Stimulated activated CD8-positive, alpha-beta memory T cell treated with anti-CD3 and anti-CD28 coated beads, Interleukin-4, amount 100 ng/mL, for 48 hours (primary cell): Measurements from ENCODE around the gene PPM1L.

Experiments
- DNase-seq: peaks from one replicate; pipeline ENCODE4 v3.0.0-alpha.2; 2020

Gene PPM1L

DNA sequence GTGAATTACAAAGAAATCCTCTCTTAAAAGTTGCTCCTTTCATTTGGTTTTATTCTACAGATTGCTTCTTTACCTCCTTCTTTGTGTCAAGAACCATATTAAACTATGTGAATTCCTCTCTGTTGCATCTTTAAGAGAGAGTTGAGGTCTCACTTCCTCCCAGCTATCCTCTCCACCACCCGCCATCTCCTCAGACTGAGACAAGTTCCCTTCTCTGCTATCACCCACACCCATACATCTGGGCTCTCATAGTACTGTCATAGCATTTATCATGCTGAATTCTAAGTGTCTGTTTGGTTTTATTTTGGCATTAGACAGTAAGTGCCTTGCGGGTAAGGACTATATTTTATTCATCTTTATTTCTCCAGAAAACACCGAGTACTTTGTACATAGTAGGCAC, 294.9 kb downstream of the PPM1L start:
- DNase-seq = no peak

DNA sequence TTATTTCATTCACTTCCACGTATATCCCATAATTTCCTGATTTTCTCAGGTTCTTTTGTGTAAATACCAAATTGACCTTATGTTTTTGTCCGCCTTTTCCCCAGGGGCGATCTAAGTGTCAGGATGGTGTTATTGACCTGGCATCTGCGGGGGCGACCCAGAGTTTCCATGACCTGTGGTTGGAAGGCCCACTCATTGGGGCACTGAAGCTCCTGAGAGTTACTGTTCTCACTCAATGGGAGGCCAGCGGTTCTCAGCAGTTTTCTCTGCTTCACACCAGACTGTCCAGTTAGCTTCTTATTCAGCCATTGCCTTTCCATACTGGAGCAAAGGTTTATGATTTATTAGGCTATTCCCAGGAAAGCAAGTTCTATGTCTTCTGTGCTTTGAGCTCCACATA, 295.8 kb downstream of the PPM1L start:
- no peak for DNase-seq

DNA sequence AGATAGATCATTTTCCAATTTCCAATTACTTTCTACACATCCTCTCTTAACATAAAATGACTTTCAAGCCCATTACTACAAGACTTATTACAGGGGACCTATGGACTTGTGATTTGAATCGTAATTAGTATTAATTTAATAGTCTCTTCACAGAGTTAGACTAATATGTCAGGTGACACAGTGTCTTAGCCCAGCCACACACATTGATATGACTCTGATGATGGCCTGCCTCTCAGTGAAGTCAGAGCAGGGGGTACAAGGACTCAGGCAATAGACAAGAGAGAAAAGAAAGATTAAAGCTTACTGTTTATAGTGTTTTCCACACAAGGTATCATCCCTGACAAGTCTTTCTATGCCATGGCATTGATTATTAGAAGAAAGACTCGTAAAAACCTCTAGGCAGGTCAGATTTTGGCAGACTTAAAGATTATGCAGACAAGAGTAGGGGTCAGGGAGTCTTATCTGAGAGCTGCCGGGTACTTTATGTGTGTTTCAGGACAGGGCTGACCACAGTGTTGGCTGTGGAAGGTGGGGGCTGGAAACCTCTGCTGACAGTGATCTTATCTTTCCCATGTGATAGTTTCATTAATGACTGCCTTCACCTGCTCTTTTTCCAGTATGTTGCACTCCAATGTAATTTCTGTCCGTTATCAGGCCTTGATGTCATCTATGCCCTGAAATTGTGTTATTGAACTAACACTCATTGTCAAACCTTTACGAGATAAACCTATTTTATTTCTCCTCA, 299.0 kb downstream of the PPM1L start:
- DNase-seq = no peak

DNA sequence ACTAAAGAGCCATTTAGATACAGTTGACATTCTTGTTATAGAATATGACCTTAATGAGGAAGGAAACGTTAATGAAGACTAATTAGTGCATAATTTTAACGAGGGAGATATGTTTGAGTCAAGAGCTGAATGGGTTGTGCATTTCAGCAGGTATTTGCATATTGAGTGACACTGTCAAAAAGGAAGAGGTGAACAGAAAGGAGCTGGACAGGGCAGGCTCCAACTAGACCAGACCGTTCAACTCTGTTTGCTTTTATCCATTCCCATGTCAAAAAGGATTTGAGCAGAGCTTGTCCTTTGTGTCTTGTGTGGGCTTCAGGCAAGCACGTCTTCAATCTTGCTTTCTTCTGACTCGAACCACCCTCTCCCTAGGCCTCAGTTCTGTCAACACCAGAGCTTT, 308.4 kb downstream of the PPM1L start:
- no peak for DNase-seq

DNA sequence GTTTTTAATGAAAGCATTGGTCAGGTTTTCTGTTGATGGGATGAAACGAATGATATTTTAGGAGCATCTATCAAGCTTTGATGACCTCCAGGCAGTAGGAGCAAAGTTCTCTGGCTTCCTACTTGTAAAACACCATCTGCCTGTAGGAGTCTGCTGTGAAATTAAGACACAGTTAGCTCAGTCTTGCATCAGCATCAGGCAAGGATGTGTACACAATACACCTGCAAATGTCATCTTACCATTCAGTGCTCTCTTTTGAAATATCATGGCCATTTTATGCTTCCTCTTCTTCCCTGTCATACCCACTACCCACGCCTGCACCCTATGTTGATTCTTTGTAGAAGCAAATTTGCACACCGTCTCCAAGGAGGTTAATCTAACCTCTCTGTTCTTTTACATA, 310.9 kb downstream of the PPM1L start:
- no peak for DNase-seq

DNA sequence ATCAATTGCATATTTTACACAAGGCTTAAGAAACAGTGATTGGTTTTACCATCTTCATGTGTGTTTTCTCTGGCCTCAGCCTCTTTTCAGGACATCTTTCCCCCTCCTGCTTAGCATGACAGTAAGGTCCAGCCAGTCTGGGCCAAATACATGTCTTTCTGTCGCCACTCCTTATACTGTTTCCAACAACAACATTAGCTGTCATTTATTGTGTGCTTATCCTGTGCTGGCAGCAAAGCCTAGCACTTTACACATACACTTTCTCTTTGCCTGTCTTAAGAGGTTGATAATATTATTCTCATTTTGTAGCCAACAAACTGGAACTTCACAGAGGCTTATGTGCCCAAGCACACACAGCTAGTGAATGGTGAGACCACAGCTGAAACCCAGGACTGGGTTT, 311.3 kb downstream of the PPM1L start:
- DNase-seq = no peak

DNA sequence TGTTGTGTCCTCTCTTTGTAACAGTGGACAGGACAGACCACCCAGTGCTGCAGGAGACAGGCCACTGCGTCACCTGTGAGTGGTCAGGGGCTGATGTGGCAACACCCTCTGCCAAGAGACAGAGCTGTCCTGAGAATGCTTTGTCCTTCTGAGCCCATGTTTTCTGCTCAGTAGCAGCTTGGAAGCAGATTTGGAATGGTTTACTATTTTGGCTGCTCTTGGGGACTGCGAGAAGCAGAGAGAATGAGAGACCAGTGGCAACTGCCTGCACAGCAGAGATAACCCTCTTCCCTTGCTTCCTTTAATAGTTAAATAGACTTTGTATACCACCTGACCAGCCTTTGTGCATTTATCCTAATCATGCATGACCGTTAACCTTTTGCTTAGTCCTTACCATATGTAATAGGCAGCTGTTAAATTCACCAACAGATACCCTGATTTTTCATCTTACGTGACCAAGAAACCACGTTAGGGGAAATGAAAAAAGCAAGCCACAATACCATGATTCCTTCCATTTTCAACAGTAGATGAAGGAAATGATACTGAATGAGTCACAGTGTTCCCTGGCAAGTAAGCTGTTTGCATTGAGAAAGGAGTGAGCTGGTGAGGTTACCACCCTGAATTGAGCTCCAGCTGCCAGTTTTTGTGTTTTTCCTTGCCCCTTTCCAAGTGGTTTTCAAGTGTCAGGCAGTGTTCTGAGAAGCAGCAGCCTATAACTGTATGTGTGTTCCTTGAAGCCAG, 313.6 kb downstream of the PPM1L start:
- no peak for DNase-seq

GRCh38 chr3:161070252-161070930, 314.4 kb downstream of the PPM1L start:
- DNase-seq = no peak

DNA sequence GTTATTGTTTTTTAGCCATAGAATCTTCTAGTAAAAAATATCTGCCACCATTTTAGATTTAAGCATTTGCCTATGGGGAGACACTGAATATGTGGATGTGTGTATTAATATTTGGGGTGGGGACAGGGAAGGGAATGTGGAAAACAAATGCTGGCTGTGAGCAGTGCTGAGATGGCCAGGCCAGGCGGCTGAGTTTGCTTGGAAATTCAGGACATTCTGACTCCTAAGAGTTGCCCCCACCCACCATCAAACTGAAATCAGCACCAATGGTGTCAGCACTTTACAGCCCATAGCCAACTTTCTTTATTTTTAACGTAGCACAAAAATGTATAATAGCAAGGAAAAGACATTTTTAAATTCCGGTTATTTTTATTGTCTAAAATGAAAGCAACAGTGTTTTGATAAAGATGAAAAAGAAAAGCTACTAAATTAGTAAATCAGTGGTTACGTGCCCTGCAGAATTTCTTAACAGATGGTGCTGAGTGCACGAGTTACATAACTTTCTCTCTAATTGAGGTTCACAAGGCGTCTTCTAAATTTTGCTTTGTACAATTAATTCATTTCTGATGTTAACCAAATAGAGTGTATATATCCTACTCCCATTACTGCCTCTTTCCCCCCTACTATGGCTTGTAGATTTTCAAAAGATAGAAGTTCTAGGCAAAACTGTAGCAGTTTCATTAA, 315.1 kb downstream of the PPM1L start:
- no peak for DNase-seq

GRCh38 chr3:161072211-161072621, 316.2 kb downstream of the PPM1L start:
- no peak for DNase-seq

- no peak for DNase-seq
These were observed 316.7 kb downstream of the PPM1L start for GRCh38 chr3:161072751-161073150.

GRCh38 chr3:161073181-161073580, 317.1 kb downstream of the PPM1L start:
- no peak for DNase-seq

DNA sequence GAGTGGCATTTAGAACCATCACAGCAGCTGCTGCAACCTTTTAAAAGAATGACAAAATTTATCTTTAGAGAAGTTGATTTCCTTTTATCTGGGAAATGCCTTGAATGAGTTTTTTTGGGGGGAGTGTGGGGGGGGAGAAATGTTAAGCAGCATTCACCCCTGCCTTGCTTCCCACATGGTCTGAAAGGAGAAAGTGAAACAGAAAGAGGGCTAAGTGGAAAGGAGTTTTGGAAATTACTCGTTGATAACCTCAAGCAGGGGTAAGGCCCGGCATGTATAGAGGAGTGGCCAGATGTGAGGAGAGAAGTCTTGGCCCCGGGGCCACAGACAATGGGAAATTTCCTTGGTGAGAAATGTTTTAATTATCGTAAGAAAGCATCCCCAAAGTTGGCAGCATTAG, 325.6 kb downstream of the PPM1L start:
- DNase-seq = no peak

DNA sequence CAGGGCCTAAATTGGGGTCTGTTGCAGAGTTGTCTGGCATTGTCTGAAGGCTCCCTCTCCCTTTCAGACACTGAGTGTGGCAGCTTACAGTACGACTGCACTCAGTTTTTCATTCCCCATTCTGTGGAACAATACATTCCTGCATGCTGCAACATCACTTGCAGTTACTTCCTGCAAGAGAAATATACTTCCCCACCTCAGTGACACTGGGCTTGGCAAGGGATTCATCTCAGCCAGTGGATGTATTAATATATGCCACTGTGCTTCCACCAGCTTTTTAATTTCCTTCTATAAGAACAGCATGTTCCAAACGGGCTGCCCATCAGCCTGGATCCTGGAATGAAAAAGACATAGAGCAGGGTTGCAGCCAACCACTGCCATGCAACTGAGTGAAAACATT, 326.0 kb downstream of the PPM1L start:
- no peak for DNase-seq

GRCh38 chr3:161083131-161083530, 327.1 kb downstream of the PPM1L start:
- DNase-seq = no peak

- DNase-seq = no peak
These were observed 328.2 kb downstream of the PPM1L start for GRCh38 chr3:161084277-161084676.

GRCh38 chr3:161093895-161094294, 337.9 kb downstream of the PPM1L start:
- no peak for DNase-seq

DNA sequence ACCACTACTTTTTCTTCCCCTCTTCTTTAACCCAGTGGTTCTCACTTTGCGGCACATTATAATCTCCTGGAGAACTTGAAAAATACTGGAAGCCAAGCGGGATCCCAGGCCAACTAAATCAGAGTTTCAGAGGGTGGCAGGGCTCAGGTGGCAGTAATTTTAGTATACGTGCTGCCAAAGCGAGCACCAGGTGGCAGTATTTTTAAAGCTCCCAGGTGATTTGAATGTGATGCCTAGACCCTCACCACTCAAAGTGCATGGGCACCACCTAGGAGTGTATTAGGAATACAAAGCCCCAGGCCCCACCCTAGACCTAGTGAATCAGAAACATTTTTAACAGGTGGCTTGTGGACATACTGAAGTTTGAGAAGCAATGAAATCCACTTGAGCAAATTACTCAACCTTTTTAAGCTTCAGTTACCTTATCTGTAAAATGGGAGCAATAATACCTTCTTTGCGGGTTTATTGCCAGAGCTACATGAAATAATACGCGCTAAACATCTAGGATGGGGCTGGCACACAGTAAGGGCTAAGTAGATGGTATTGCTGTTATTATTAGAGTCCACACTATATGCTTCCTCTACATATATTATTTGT, 340.8 kb downstream of the PPM1L start:
- DNase-seq = no peak

DNA sequence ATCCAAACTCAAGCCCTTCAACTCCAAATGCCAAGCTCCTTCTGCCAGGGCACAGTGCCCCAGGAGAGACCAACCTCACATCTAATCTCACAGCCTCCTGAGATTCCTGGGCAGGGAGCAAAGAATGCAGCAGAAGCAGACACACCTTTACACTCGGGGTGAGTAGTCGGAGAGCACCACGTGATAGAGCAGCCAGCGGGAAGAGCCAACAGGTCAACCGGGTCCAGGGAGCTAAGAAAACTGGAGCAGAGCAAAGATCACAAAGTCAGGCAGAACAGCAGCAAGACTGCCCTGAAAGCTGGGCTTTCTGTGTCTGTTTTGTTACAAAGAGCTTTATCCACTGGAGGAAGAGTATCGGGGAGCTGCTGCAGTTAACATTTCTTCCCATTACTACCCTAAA, 345.0 kb downstream of the PPM1L start:
- DNase-seq = no peak

- DNase-seq = no peak
These were observed 345.6 kb downstream of the PPM1L start for GRCh38 chr3:161101609-161102008.

DNA sequence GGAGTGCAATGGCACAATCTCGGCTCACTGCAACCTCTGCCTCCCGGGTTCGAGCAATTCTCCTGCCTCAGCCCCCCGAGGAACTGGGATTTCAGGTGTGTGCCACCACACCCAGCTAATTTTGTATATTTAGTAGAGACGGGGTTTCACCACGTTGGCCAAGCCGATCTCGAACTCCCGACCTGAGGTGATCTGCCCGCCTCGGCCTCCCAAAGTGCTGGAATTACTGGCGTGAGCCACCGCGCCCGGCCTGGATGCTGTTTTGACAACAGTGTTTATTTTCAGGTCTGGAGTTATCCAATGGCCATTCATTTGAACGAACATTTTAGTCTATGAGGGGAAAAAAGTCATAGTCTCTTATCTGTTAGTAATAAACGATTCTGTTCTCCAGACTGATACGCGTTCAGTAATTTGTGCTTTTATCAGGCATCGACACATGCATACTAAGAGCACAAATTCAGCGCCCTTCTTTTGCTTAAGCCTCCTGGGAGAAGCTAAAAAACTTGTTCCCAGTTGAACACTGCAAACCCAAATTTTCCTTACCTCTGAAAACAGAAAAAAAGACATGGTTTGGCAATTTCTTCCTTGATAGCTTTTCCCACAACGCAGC, 347.9 kb downstream of the PPM1L start:
- no peak for DNase-seq
